ENCODE measurements around the gene LEMD3. TPM values are rescaled to one million over a fixed set of nuclear protein-coding genes. Genes with fewer than 3 reads are reported as not detected.

Gene LEMD3
- total RNA-seq (17.7 and 18.5 TPM in 2 replicates), polyA plus RNA-seq (10.1 and 11.5 TPM in 2 replicates), polyA minus RNA-seq (ENCODE audit: low replicate concordance) (2.6 TPM in 2 replicates)
- polyA plus RNA-seq (2012): 9.2 and 10.4 TPM in 2 replicates

GRCh38 chr12:65169320-65170208 lies at the start of gene LEMD3:
LEMD3 (plus strand) TSS chr12:65169583; CDS start chr12:65169597, 14 bp downstream.
- peak; percentile 87 to 90 for DNase-seq (ENCODE audit: low read depth in 2 of 2)
- TF ChIP-seq CTCF (conservative IDR thresholded peaks at IDR 0.05 in 1 of 2, IDR thresholded peaks at IDR 0.05 in 1 of 2; ENCODE audit: low read depth in 1 of 2, low read length in 2 of 2): no peak
- H3K27me3 ChIP-seq (ENCODE audit: control insufficient read depth, insufficient read depth, low read length): peaks cover 3% of the 10 kb centered on the region
- peak within 1 kb of the TSS; percentile 100 for H3K4me2 ChIP-seq (ENCODE audit: extremely low read depth, insufficient read depth, low read length)
- peak within 1 kb of the TSS; percentile 96 for H3K9ac ChIP-seq (ENCODE audit: insufficient read depth, low read length)
- H4K20me1 ChIP-seq (ENCODE audit: control insufficient read depth, extremely low read depth, insufficient read depth, low read length): no peaks in the 10 kb centered on the region
- peak within 1 kb of the TSS; percentile 80 to 98 (median 92) for H3K4me3 ChIP-seq (replicated peaks in 1 of 4; ENCODE audit: control extremely low read depth in 1 of 4, insufficient read depth in 1 of 4, low read depth in 3 of 4, low read length in 4 of 4)
- H3K27ac ChIP-seq (ENCODE audit: insufficient read depth, low read length): peak within 1 kb of the TSS; percentile 97
- peaks cover 6% of the 10 kb centered on the region for H3K4me1 ChIP-seq (ENCODE audit: control insufficient read depth, extremely low read depth, insufficient read depth, low read length)
- peak within 1 kb of the TSS; percentile 100 for H2AFZ ChIP-seq (ENCODE audit: low read length)
- H3K79me2 ChIP-seq (ENCODE audit: control insufficient read depth, insufficient read depth, low read length): peaks cover 46% of the 10 kb centered on the region
- no peaks in the 10 kb centered on the region for H3K36me3 ChIP-seq (ENCODE audit: control insufficient read depth, insufficient read depth, low read length)
- no peaks in the 10 kb centered on the region for H3K9me3 ChIP-seq (ENCODE audit: control insufficient read depth, insufficient read depth, low read depth, low read length)

GRCh38 chr12:65121049-65121955 lies 48.1 kb upstream of the LEMD3 start, which contains the start of gene WIF1:
WIF1 (minus strand) TSS chr12:65121305; CDS start chr12:65121191, 114 bp downstream.
- H3K36me3 ChIP-seq (ENCODE audit: control insufficient read depth, insufficient read depth, low read length): no peaks in the 10 kb centered on the region
- no peak within 1 kb of the TSS for H3K27ac ChIP-seq (ENCODE audit: insufficient read depth, low read length)
- H2AFZ ChIP-seq (ENCODE audit: low read length): no peak within 1 kb of the TSS
- H3K9ac ChIP-seq (ENCODE audit: insufficient read depth, low read length): no peak within 1 kb of the TSS
- no peaks in the 10 kb centered on the region for H3K9me3 ChIP-seq (ENCODE audit: control insufficient read depth, insufficient read depth, low read depth, low read length)
- DNase-seq (ENCODE audit: low read depth in 2 of 2): peak; percentile 2 to 8
- H3K4me3 ChIP-seq (replicated peaks in 1 of 4; ENCODE audit: control extremely low read depth in 1 of 4, insufficient read depth in 1 of 4, low read depth in 3 of 4, low read length in 4 of 4): peak within 1 kb of the TSS in 3 of 4 experiments; percentile 7 to 38 (median 16)
- no peaks in the 10 kb centered on the region for H3K4me1 ChIP-seq (ENCODE audit: control insufficient read depth, extremely low read depth, insufficient read depth, low read length)
- no peaks in the 10 kb centered on the region for H3K79me2 ChIP-seq (ENCODE audit: control insufficient read depth, insufficient read depth, low read length)
- peak; percentile 32 for TF ChIP-seq EZH2 (IDR thresholded peaks at IDR 0.05; ENCODE audit: low read length, missing control alignments)
- TF ChIP-seq CTCF (conservative IDR thresholded peaks at IDR 0.05 in 1 of 2, IDR thresholded peaks at IDR 0.05 in 1 of 2; ENCODE audit: low read depth in 1 of 2, low read length in 2 of 2): peak in 1 of 2 donors; percentile 16
- no peaks in the 10 kb centered on the region for H4K20me1 ChIP-seq (ENCODE audit: control insufficient read depth, extremely low read depth, insufficient read depth, low read length)
- H3K27me3 ChIP-seq (ENCODE audit: control insufficient read depth, insufficient read depth, low read length): peaks cover 22% of the 10 kb centered on the region
- peak within 1 kb of the TSS; percentile 51 for H3K4me2 ChIP-seq (ENCODE audit: extremely low read depth, insufficient read depth, low read length)

Data from fibroblast of lung (primary cell).